Measurements from ENCODE around the gene IQGAP2. TPM values are rescaled to one million over a fixed set of nuclear protein-coding genes. Genes with fewer than 3 reads are reported as not detected.

IQGAP2 gene
- polyA plus RNA-seq, 1 donor (not counting 4 experiments of a cell fraction or from before 2014, with no cell fraction given), result 0.14 TPM

GRCh38 chr5:76479281-76479680 lies 76.2 kb downstream of the IQGAP2 start:
- no peaks in the 10 kb centered on the region for H3K27me3 ChIP-seq (ENCODE audit: control insufficient read depth, extremely low read depth, insufficient read depth, low read length)
- no peak overlapping the region for H2AFZ ChIP-seq (ENCODE audit: control insufficient read depth, low read length)
- TF ChIP-seq EZH2 (IDR thresholded peaks at IDR 0.05; ENCODE audit: low read length) (no peak), CTCF (optimal IDR thresholded peaks at IDR 0.05 in 1 of 3, IDR thresholded peaks at IDR 0.05 in 1 of 3, conservative IDR thresholded peaks at IDR 0.05 in 1 of 3; ENCODE audit: extremely low read depth in 1 of 3, insufficient read depth in 2 of 3, low read length in 3 of 3) (no peak)
- H3K9ac ChIP-seq (ENCODE audit: control insufficient read depth, extremely low read depth, insufficient read depth, low read length), result no peak overlapping the region
- no peaks in the 10 kb centered on the region for H3K9me3 ChIP-seq (ENCODE audit: control insufficient read depth, low read depth, low read length)
- no peaks in the 10 kb centered on the region for H3K79me2 ChIP-seq (ENCODE audit: control insufficient read depth, insufficient read depth, low read length)
- no peaks in the 10 kb centered on the region for H3K36me3 ChIP-seq (ENCODE audit: control insufficient read depth in 2 of 2, extremely low read depth in 1 of 2, insufficient read depth in 2 of 2, low read length in 2 of 2)
- no peak overlapping the region for H3K4me2 ChIP-seq (ENCODE audit: control insufficient read depth, extremely low read depth, insufficient read depth, low read depth, low read length)
- H3K4me3 ChIP-seq (ENCODE audit: control insufficient read depth in 2 of 3, extremely low read depth in 1 of 3, insufficient read depth in 2 of 3, low read depth in 1 of 3, low read length in 3 of 3), result no peak overlapping the region
- DNase-seq (ENCODE audit: low read depth, low spot score) (no peak), FAIRE-seq (no peak)
- no peaks in the 10 kb centered on the region for H3K4me1 ChIP-seq (ENCODE audit: control insufficient read depth, extremely low read depth, insufficient read depth, low read length)
- no peak overlapping the region for H3K27ac ChIP-seq (ENCODE audit: control insufficient read depth, insufficient read depth, low read length)
- no peaks in the 10 kb centered on the region for H4K20me1 ChIP-seq (ENCODE audit: control insufficient read depth, extremely low read depth, insufficient read depth, low read length)
- H3K9me1 ChIP-seq (ENCODE audit: control insufficient read depth, extremely low read depth, insufficient read depth, low read length), result no peaks in the 10 kb centered on the region
- dilution Hi-C loops (cut with MboI; ENCODE audit: extremely low pct_ligation_motif_present, low sequenced_read_pairs), result no loop called here

GRCh38 chr5:76479973-76480667 lies 77.0 kb downstream of the IQGAP2 start:
- Histone ChIP-seq H3K27me3 (ENCODE audit: control insufficient read depth, extremely low read depth, insufficient read depth, low read length) (no peaks in the 10 kb centered on the region), H3K79me2 (ENCODE audit: control insufficient read depth, insufficient read depth, low read length) (no peaks in the 10 kb centered on the region), H3K9ac (ENCODE audit: control insufficient read depth, extremely low read depth, insufficient read depth, low read length) (no peak overlapping the region), H3K27ac (ENCODE audit: control insufficient read depth, insufficient read depth, low read length) (no peak overlapping the region), H3K9me1 (ENCODE audit: control insufficient read depth, extremely low read depth, insufficient read depth, low read length) (no peaks in the 10 kb centered on the region), H2AFZ (ENCODE audit: control insufficient read depth, low read length) (no peak overlapping the region), H3K4me3 (ENCODE audit: control insufficient read depth in 2 of 3, extremely low read depth in 1 of 3, insufficient read depth in 2 of 3, low read depth in 1 of 3, low read length in 3 of 3) (no peak overlapping the region), H3K4me2 (ENCODE audit: control insufficient read depth, extremely low read depth, insufficient read depth, low read depth, low read length) (no peak overlapping the region), H3K9me3 (ENCODE audit: control insufficient read depth, low read depth, low read length) (no peaks in the 10 kb centered on the region), H4K20me1 (ENCODE audit: control insufficient read depth, extremely low read depth, insufficient read depth, low read length) (no peaks in the 10 kb centered on the region), H3K4me1 (ENCODE audit: control insufficient read depth, extremely low read depth, insufficient read depth, low read length) (no peaks in the 10 kb centered on the region), H3K36me3 (ENCODE audit: control insufficient read depth in 2 of 2, extremely low read depth in 1 of 2, insufficient read depth in 2 of 2, low read length in 2 of 2) (no peaks in the 10 kb centered on the region)
- FAIRE-seq, result no peak
- DNase-seq (ENCODE audit: low read depth, low spot score), result no peak
- dilution Hi-C loops (cut with MboI; ENCODE audit: extremely low pct_ligation_motif_present, low sequenced_read_pairs), result no loop called here
- TF ChIP-seq CTCF (optimal IDR thresholded peaks at IDR 0.05 in 1 of 3, IDR thresholded peaks at IDR 0.05 in 1 of 3, conservative IDR thresholded peaks at IDR 0.05 in 1 of 3; ENCODE audit: extremely low read depth in 1 of 3, insufficient read depth in 2 of 3, low read length in 3 of 3) (no peak), EZH2 (IDR thresholded peaks at IDR 0.05; ENCODE audit: low read length) (no peak)

All from keratinocyte (primary cell).